Stimulated activated CD4-positive, alpha-beta T cell treated with anti-CD3 and anti-CD28 coated beads, Interleukin-4, amount 100 ng/mL, for 24 hours (primary cell): ENCODE results near the gene CUBN.
"Not testable (repeated sequence)": the region's sequence is repeated elsewhere in the genome, so short reads cannot be mapped to it uniquely, and the experiment has no call there.

Source experiments
- DNase-seq: peaks from one replicate; pipeline ENCODE4 v3.0.0-alpha.2; 2020

CUBN gene

GRCh38 chr10:17138460-17139042 is 8.9 kb upstream of the CUBN start:
- DNase-seq, result no peak

- DNase-seq, result no peak
Observed at GRCh38 chr10:17134737-17135260, 5.2 kb upstream of the CUBN start.

GRCh38 chr10:17134282-17134681 is 4.7 kb upstream of the CUBN start:
- no peak for DNase-seq

- no peak for DNase-seq
Observed at GRCh38 chr10:17128261-17128660, 1.4 kb downstream of the CUBN start.

- no peak for DNase-seq
Observed at GRCh38 chr10:17126327-17126726, 3.3 kb downstream of the CUBN start.

GRCh38 chr10:17125206-17125893 is 4.3 kb downstream of the CUBN start:
- DNase-seq, result no peak

GRCh38 chr10:17123961-17124360 is 5.7 kb downstream of the CUBN start:
- no peak for DNase-seq

- DNase-seq, result no peak
Observed at GRCh38 chr10:17122726-17123661, 6.6 kb downstream of the CUBN start.

GRCh38 chr10:17122052-17122451 is 7.6 kb downstream of the CUBN start:
- no peak for DNase-seq

GRCh38 chr10:17120694-17121093 is 8.9 kb downstream of the CUBN start:
- no peak for DNase-seq

- no peak for DNase-seq
Observed at GRCh38 chr10:17119845-17120244, 9.8 kb downstream of the CUBN start.

GRCh38 chr10:17116193-17116592 is 13.4 kb downstream of the CUBN start:
- no peak for DNase-seq

- no peak for DNase-seq
Observed at GRCh38 chr10:17115683-17116082, 13.9 kb downstream of the CUBN start.

- DNase-seq, result not testable (repeated sequence)
Observed at GRCh38 chr10:17114878-17115444, 14.7 kb downstream of the CUBN start.

GRCh38 chr10:17113889-17114540 is 15.6 kb downstream of the CUBN start:
- DNase-seq, result no peak

GRCh38 chr10:17113346-17113745 is 16.3 kb downstream of the CUBN start:
- DNase-seq, result no peak

GRCh38 chr10:17112566-17112965 is 17.0 kb downstream of the CUBN start:
- no peak for DNase-seq

- no peak for DNase-seq
Observed at GRCh38 chr10:17109475-17110207, 20.0 kb downstream of the CUBN start.

GRCh38 chr10:17109046-17109445 is 20.6 kb downstream of the CUBN start:
- DNase-seq, result no peak

GRCh38 chr10:17106991-17107390 is 22.6 kb downstream of the CUBN start:
- no peak for DNase-seq

GRCh38 chr10:17101910-17102266 is 27.7 kb downstream of the CUBN start:
- no peak for DNase-seq
